Peyer's patch (tissue), 4 donors: ENCODE measurements around the gene IGF2BP2.

ENCODE experiments used
- CTCF ChIP-seq, 6 experiments: fragments of 450-650 bp in 4 of 6; fragments of 200-600 bp in 2 of 6; sonication (generic) in 1 of 6; IDR thresholded peaks; one replicate each; pipeline ENCODE4 v1.5.1; 2017 to 2019; ENCODE audit warnings: antibody characterized with exemption in 6 of 6, mild to moderate bottlenecking in 3 of 6, moderate library complexity in 1 of 6
- POLR2A ChIP-seq, 2 donors: fragments of 450-650 bp; IDR thresholded peaks; one replicate each; pipeline ENCODE4 v1.5.1; 2017; ENCODE audit warnings: antibody characterized with exemption in 2 of 2, mild to moderate bottlenecking in 2 of 2, moderate library complexity in 2 of 2

- TF ChIP-seq POLR2A (IDR thresholded peaks at IDR 0.05) = no peak
- TF ChIP-seq CTCF (IDR thresholded peaks at IDR 0.05) = no peak
Measured at GRCh38 chr3:185739264-185739701, 85.6 kb downstream of the IGF2BP2 start.
